WTC11 (cell line): ENCODE results near the gene CGB8. TPM values are rescaled to one million over a fixed set of nuclear protein-coding genes. Genes with fewer than 3 reads are reported as not detected.

Experiments
- ATAC-seq: fragments of 200-7000 bp; cut with Tn5 transposase; 2 replicates; pipeline ENCODE4 v1.10.0; 2021; ENCODE audit warnings: mild to moderate bottlenecking, moderate library complexity
- CTCF ChIA-PET: fragments of 300-600 bp; sonication (Branson Sonifier 250); formaldehyde crosslinking; loops from one replicate; lab custom pipeline; 2021; ENCODE audit warnings: antibody characterized with exemption; lab: Charles Lee
- POLR2A ChIA-PET: fragments of 350-600 bp; sonication (Branson Sonifier 250); formaldehyde crosslinking; loops from one replicate; lab custom pipeline; 2021; ENCODE audit warnings: antibody characterized with exemption; lab: Charles Lee
- DNase-seq: peaks from one replicate; pipeline ENCODE4 v3.0.0; 2021; ENCODE audit warnings: low spot score
- H3K27ac Mint-ChIP-seq: 2 replicates; pipeline ENCODE4 v1.8.0; 2021; ENCODE audit warnings: mixed read lengths
- H3K27me3 Mint-ChIP-seq: 2 replicates; pipeline ENCODE4 v1.8.0; 2021; ENCODE audit warnings: low read depth, mild to moderate bottlenecking, moderate library complexity, mixed read lengths
- H3K36me3 Mint-ChIP-seq: 2 replicates; pipeline ENCODE4 v1.8.0; 2021; ENCODE audit warnings: mixed read lengths
- H3K4me1 Mint-ChIP-seq: 2 replicates; pipeline ENCODE4 v1.8.0; 2022; ENCODE audit warnings: mixed read lengths
- H3K4me3 Mint-ChIP-seq: 2 replicates; pipeline ENCODE4 v1.8.0; 2021; ENCODE audit warnings: mild to moderate bottlenecking, moderate library complexity, mixed read lengths
- H3K9me3 Mint-ChIP-seq: 2 replicates; pipeline ENCODE4 v1.8.0; 2021; ENCODE audit warnings: mixed read lengths
- AFF4 ChIP-seq: sonication (generic); formaldehyde crosslinking; IDR thresholded peaks from 2 replicates; pipeline ENCODE4 v1.8.1; 2023; ENCODE audit warnings: mild to moderate bottlenecking, missing genetic modification reagents, borderline replicate concordance
- ATF1 ChIP-seq: sonication (generic); formaldehyde crosslinking; IDR thresholded peaks from 2 replicates; pipeline ENCODE4 v1.8.1; 2023; ENCODE audit warnings: mild to moderate bottlenecking, moderate library complexity, missing genetic modification reagents
- CDX4 ChIP-seq: fragments of 250-450 bp; sonication (Bioruptor Pico); IDR thresholded peaks from 2 replicates; pipeline ENCODE4 v1.9.0; 2021; ENCODE audit warnings: moderate library complexity, mild to moderate bottlenecking, inconsistent platforms, borderline replicate concordance
- CREM ChIP-seq: sonication (generic); formaldehyde crosslinking; IDR thresholded peaks from 2 replicates; pipeline ENCODE4 v1.8.1; 2022; ENCODE audit warnings: mild to moderate bottlenecking, missing genetic modification reagents, moderate library complexity
- EMX1 ChIP-seq: fragments of 250-450 bp; sonication (Bioruptor Pico); IDR thresholded peaks from 2 replicates; pipeline ENCODE4 v1.8.0; 2021; ENCODE audit warnings: mild to moderate bottlenecking
- FOXP4 ChIP-seq: sonication (generic); formaldehyde crosslinking; IDR thresholded peaks from 2 replicates; pipeline ENCODE4 v1.8.0; 2022; ENCODE audit warnings: mild to moderate bottlenecking, missing genetic modification reagents
- HMGXB4 ChIP-seq: sonication (generic); formaldehyde crosslinking; IDR thresholded peaks from 2 replicates; pipeline ENCODE4 v1.8.1; 2023; ENCODE audit warnings: mild to moderate bottlenecking, moderate library complexity, missing genetic modification reagents
- JUN ChIP-seq: sonication (generic); formaldehyde crosslinking; IDR thresholded peaks from 2 replicates; pipeline ENCODE4 v1.8.0; 2023; ENCODE audit warnings: mild to moderate bottlenecking, missing genetic modification reagents
- NFATC4 ChIP-seq: fragments of 250-450 bp; sonication (Bioruptor Pico); IDR thresholded peaks from 2 replicates; pipeline ENCODE4 v1.9.0; 2021; ENCODE audit warnings: mild to moderate bottlenecking
- PRRX2 ChIP-seq: fragments of 250-450 bp; sonication (Bioruptor Pico); IDR thresholded peaks from 2 replicates; pipeline ENCODE4 v1.8.0; 2021; ENCODE audit warnings: mild to moderate bottlenecking
- TCF7 ChIP-seq: sonication (generic); formaldehyde crosslinking; IDR thresholded peaks from 2 replicates; pipeline ENCODE4 v1.8.0; 2022; ENCODE audit warnings: mild to moderate bottlenecking, low read depth, missing genetic modification reagents, moderate library complexity
- USF2 ChIP-seq: sonication (generic); formaldehyde crosslinking; IDR thresholded peaks from 2 replicates; pipeline ENCODE4 v1.8.1; 2023; ENCODE audit warnings: mild to moderate bottlenecking, missing genetic modification reagents, moderate library complexity
- ZBTB43 ChIP-seq: sonication (generic); formaldehyde crosslinking; IDR thresholded peaks from 2 replicates; pipeline ENCODE4 v1.8.1; 2023; ENCODE audit warnings: mild to moderate bottlenecking, missing genetic modification reagents
- total RNA-seq: library from RNA; stranded (reverse); gene quantifications from 3 replicates; pipeline ENCODE4 v1.2.3, GENCODE V29; 2021

Gene CGB8
- total RNA-seq, 1 experiment from 2014 or later = 0.31 TPM

- TF ChIP-seq EMX1 (CRISPR knock-in tag) (no peak), PRRX2 (no peak), ATF1 (CRISPR knock-in tag) (no peak), CREM (CRISPR knock-in tag) (no peak), TCF7 (CRISPR knock-in tag) (no peak), FOXP4 (CRISPR knock-in tag) (no peak), JUN (CRISPR knock-in tag) (no peak), NFATC4 (no peak), HMGXB4 (CRISPR knock-in tag) (no peak)
Observed at GRCh38 chr19:49004964-49005614, 43.8 kb downstream of the CGB8 start (continued).

GRCh38 chr19:49004133-49004532 is 44.8 kb downstream of the CGB8 start:
- Mint-ChIP-seq H3K36me3 (peaks cover 30% of the 10 kb centered on the region), H3K27me3 (no peaks in the 10 kb centered on the region), H3K27ac (no peak overlapping the region), H3K4me1 (peaks cover 7% of the 10 kb centered on the region), H3K4me3 (no peak overlapping the region), H3K9me3 (no peaks in the 10 kb centered on the region)
- CTCF ChIA-PET = interaction anchor here (1.0 to 1.5 kb wide), 2 partner anchors 10 to 34 kb away, joined by 5 to 6 read pairs; partner anchors contain the start of gene RUVBL2
- no peak for ATAC-seq
- TF ChIP-seq USF2 (CRISPR knock-in tag) (no peak), CDX4 (CRISPR knock-in tag) (no peak), FOXP4 (CRISPR knock-in tag) (no peak), ZBTB43 (CRISPR knock-in tag) (no peak), AFF4 (CRISPR knock-in tag) (no peak)
- POLR2A ChIA-PET = no interaction called here
- DNase-seq = no peak
